ENCODE data around the gene PLD2.

- TF ChIP-seq SUZ12 (IDR thresholded peaks at IDR 0.05), result no peak
- TF ChIP-seq CTBP1 (IDR thresholded peaks at IDR 0.05; ENCODE audit: borderline replicate concordance), result no peak
These were observed 21.4 kb upstream of the PLD2 start for GRCh38 chr17:4785311-4786105.

Measured in HEK293T (cell line).